Activated CD8-positive, alpha-beta memory T cell treated with anti-CD3 and anti-CD28 coated beads, Interleukin-2, amount 10 ng/mL, durations not matched to agents 7 days and 5 days (primary cell): ENCODE results near the gene GPC3. TPM values are rescaled to one million over a fixed set of nuclear protein-coding genes. Genes with fewer than 3 reads are reported as not detected.

Source experiments
- ATAC-seq: fragments of 150-1000 bp; cut with Tn5 transposase; one replicate; pipeline ENCODE4 v1.10.0; 2021; ENCODE audit warnings: moderate library complexity
- CTCF ChIA-PET: fragments of 350-600 bp; sonication (Branson Sonifier 250); formaldehyde crosslinking; loops from one replicate; lab custom pipeline; 2021; ENCODE audit warnings: antibody characterized with exemption; lab: Charles Lee
- DNase-seq: peaks from one replicate; pipeline ENCODE4 v3.0.0-alpha.2; 2020
- H3K27ac Mint-ChIP-seq: one replicate; pipeline ENCODE4 v1.8.0; 2021; ENCODE audit warnings: mild to moderate bottlenecking, mixed read lengths
- H3K27me3 Mint-ChIP-seq: one replicate; pipeline ENCODE4 v1.8.0; 2021; ENCODE audit warnings: mixed read lengths
- H3K36me3 Mint-ChIP-seq: one replicate; pipeline ENCODE4 v1.8.0; 2021; ENCODE audit warnings: mild to moderate bottlenecking, mixed read lengths
- H3K4me1 Mint-ChIP-seq: one replicate; pipeline ENCODE4 v1.8.0; 2021; ENCODE audit warnings: mixed read lengths
- H3K4me3 Mint-ChIP-seq: one replicate; pipeline ENCODE4 v1.8.0; 2021; ENCODE audit warnings: mild to moderate bottlenecking, moderate library complexity, mixed read lengths
- H3K9me3 Mint-ChIP-seq: one replicate; pipeline ENCODE4 v1.8.0; 2022; ENCODE audit warnings: low read depth, mixed read lengths
- total RNA-seq, 2 experiments: library from RNA; stranded (reverse); gene quantifications; one replicate each; pipeline ENCODE4 v1.2.3, GENCODE V29; 2021

The GPC3 gene
- total RNA-seq, 2 experiments from 2014 or later, result not detected

DNA sequence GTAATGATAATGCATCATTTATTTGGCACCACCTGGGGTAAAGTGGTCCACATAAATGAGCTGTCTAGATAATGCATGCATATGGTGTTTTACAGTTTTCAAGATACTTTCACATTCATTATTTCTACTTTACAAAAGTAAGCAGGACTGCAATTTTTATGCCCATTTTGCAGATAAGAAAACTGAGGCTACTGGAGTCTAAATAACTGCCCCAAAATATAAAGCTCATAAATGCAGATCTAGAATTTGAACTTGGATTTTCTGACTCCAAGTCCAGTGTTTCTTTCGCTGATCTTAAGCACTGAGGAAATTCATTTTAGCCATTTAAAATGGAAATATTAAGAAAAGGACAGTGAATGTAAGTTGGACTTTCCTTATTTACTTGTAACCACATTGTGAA lies 36.5 kb downstream of the GPC3 start:
- no peaks in the 10 kb centered on the region for H3K4me1 Mint-ChIP-seq
- no peaks in the 10 kb centered on the region for H3K9me3 Mint-ChIP-seq
- CTCF ChIA-PET, result no interaction called here
- no peaks in the 10 kb centered on the region for H3K36me3 Mint-ChIP-seq
- DNase-seq (no peak), ATAC-seq (no peak)
- peaks cover 3% of the 10 kb centered on the region for H3K27me3 Mint-ChIP-seq
- H3K27ac Mint-ChIP-seq, result no peak overlapping the region
- H3K4me3 Mint-ChIP-seq, result no peak overlapping the region

DNA sequence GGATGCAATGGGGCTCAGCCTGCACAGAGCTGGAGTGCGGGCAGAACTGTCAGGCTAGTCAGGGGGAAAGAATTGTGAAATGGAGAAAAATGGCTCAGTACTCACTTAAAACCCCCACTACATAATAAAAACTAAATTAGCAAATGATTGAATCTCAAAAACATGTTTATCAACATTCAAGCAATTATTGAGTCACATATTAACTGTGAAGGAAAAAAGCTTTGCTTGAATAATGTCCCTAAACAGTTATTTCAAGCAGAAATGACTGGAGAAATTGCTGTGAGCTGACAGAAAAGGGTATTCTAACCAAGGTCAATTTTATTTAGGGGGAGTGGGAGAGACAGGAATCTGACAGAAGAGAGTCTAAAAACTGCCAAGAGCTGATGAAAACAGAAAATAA lies 37.4 kb downstream of the GPC3 start:
- no peaks in the 10 kb centered on the region for H3K9me3 Mint-ChIP-seq
- no peak overlapping the region for H3K4me3 Mint-ChIP-seq
- H3K36me3 Mint-ChIP-seq, result no peaks in the 10 kb centered on the region
- CTCF ChIA-PET, result no interaction called here
- DNase-seq (no peak), ATAC-seq (no peak)
- H3K27me3 Mint-ChIP-seq, result peaks cover 3% of the 10 kb centered on the region
- H3K4me1 Mint-ChIP-seq, result no peaks in the 10 kb centered on the region
- no peak overlapping the region for H3K27ac Mint-ChIP-seq

DNA sequence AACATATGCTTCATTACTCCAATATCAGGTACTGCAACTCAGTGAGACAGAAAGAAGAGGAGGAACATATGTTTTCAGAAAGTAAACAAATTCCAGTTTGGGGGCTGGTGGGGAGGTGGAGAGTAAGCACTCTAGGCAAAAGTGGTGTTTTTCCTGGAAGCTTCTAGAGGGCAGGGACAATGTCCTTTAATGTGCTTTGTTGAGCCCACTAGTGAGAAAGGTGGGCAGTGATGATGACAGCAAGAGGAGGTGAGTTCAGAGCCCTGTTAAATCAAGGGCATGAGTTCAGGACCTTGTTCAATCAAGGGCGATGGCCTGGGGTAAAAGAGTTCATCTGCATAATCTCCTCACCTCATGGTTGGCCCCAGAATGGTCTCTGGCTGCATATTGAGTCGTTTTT lies 38.4 kb downstream of the GPC3 start:
- H3K27ac Mint-ChIP-seq, result no peak overlapping the region
- no peak for DNase-seq
- no peaks in the 10 kb centered on the region for H3K9me3 Mint-ChIP-seq
- CTCF ChIA-PET, result no interaction called here
- no peaks in the 10 kb centered on the region for H3K4me1 Mint-ChIP-seq
- no peak overlapping the region for H3K4me3 Mint-ChIP-seq
- no peak for ATAC-seq
- H3K27me3 Mint-ChIP-seq, result peaks cover 3% of the 10 kb centered on the region
- H3K36me3 Mint-ChIP-seq, result no peaks in the 10 kb centered on the region

- Mint-ChIP-seq H3K27me3 (peaks cover 3% of the 10 kb centered on the region), H3K36me3 (no peaks in the 10 kb centered on the region), H3K4me1 (no peaks in the 10 kb centered on the region), H3K4me3 (no peak overlapping the region), H3K27ac (no peak overlapping the region), H3K9me3 (no peaks in the 10 kb centered on the region)
- CTCF ChIA-PET, result interaction anchor here (1.4 kb wide), 1 partner anchor 201 kb away, joined by 3 read pairs; no protein-coding TSS in a partner anchor
- ATAC-seq (no peak), DNase-seq (no peak)
Observed at GRCh38 chrX:133943507-133943906, 41.9 kb downstream of the GPC3 start.

DNA sequence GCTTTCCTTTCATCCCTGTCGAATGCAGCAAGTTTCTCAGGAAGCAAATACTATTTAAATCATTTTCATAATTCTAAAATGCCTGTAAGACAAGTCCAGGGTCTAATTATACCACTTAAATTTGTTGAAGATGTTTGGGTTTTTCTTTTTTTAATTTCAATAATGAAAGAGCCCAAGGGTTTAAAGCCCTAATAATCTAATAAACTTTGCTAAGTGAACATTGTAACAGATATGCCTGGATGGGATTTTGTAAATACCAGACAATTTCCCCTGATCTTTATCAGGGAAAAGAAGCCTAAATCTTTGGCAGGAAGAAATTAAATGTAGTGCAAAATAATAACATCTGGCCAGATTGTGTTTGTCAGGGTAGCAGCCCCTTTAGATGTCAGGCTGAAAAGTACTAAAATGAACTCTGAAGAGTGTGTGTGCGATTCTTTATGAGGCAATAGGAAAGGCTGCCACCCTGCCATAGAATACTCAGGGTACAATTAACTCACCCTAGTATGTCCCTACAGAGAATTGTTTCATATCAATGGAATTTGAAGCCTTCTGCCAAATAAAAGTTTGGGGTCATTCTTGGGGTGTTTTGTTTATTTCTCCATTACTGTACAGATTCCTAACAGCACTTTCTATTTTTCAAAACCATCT lies 45.6 kb downstream of the GPC3 start:
- no peaks in the 10 kb centered on the region for H3K27me3 Mint-ChIP-seq

DNA sequence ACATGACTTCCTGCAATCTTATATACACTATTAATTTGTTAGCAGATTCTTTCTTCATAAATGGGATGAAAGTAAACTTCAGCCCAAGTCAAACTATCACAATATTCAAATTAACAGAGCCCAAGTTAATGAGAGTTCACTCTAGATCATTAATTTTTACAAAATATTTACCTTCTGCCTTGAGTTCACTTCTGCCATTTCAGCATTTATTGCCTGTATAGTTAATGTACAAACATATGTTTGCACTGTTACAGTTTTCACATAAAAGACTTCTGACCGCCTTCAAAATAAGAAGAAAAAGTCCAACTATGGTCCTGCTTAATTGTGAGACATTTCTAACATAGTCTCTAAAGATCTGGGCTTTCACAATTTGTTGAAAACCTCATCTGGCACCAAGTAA lies 46.9 kb downstream of the GPC3 start:
- Mint-ChIP-seq H3K9me3 (no peaks in the 10 kb centered on the region), H3K36me3 (no peaks in the 10 kb centered on the region), H3K27ac (no peak overlapping the region), H3K4me3 (no peak overlapping the region), H3K4me1 (no peaks in the 10 kb centered on the region), H3K27me3 (no peaks in the 10 kb centered on the region)
- DNase-seq (no peak), ATAC-seq (no peak)
- CTCF ChIA-PET, result no interaction called here

More for the DNA sequence above, 45.6 kb downstream of the GPC3 start:
- DNase-seq (no peak), ATAC-seq (no peak)
- H3K9me3 Mint-ChIP-seq, result no peaks in the 10 kb centered on the region
- H3K4me3 Mint-ChIP-seq, result no peak overlapping the region
- CTCF ChIA-PET, result no interaction called here
- H3K27ac Mint-ChIP-seq, result no peak overlapping the region
- H3K4me1 Mint-ChIP-seq, result no peaks in the 10 kb centered on the region
- H3K36me3 Mint-ChIP-seq, result no peaks in the 10 kb centered on the region

DNA sequence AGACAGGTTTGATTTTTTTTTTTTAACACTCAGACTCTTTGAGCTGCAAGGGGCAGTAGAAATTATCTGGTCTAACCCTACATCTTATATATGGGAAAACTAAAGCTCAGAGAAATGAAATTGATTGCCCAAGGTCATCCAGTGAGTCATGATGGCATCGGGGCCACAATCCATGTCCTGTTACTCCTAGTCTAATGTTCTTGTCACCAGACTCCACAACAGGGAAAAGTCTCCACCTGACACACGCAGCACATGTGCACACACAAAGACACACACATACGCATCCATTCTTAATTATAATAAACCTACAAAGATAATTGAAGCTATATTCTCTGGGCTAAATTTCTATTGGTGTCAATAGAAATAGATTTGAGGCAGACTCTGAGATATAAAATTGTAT lies 48.4 kb downstream of the GPC3 start:
- H3K4me3 Mint-ChIP-seq, result no peak overlapping the region
- H3K4me1 Mint-ChIP-seq, result no peaks in the 10 kb centered on the region
- ATAC-seq (no peak), DNase-seq (no peak)
- CTCF ChIA-PET, result no interaction called here
- no peaks in the 10 kb centered on the region for H3K36me3 Mint-ChIP-seq
- no peaks in the 10 kb centered on the region for H3K27me3 Mint-ChIP-seq
- no peaks in the 10 kb centered on the region for H3K9me3 Mint-ChIP-seq
- no peak overlapping the region for H3K27ac Mint-ChIP-seq

GRCh38 chrX:133935076-133935475 lies 50.3 kb downstream of the GPC3 start:
- no peak for DNase-seq
- Mint-ChIP-seq H3K36me3 (no peaks in the 10 kb centered on the region), H3K4me3 (no peak overlapping the region), H3K27me3 (no peaks in the 10 kb centered on the region), H3K27ac (no peak overlapping the region), H3K4me1 (no peaks in the 10 kb centered on the region), H3K9me3 (no peaks in the 10 kb centered on the region)
- CTCF ChIA-PET, result no interaction called here
- no peak for ATAC-seq

DNA sequence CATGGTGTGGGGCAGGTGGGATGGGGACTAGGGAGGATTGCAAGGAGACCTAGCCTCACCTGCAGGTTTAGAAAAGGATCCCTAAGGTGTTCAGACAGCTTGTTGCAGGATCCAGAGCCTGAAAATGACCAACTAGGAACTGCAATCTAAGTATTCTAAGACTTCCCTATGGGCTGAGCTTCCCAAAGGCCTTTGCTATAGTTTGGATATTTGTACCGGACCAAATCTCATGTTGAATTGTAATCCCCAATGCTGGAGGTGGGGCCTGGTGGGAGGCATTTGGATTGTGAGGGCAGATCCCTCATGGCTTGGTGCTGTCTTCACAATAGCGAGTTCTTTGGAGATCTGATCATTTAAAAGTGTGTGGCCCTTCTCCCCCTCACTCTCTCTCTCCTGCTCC lies 52.1 kb downstream of the GPC3 start:
- DNase-seq, result no peak
- Mint-ChIP-seq H3K36me3 (no peaks in the 10 kb centered on the region), H3K27me3 (no peaks in the 10 kb centered on the region), H3K27ac (no peak overlapping the region), H3K4me1 (no peaks in the 10 kb centered on the region), H3K9me3 (no peaks in the 10 kb centered on the region), H3K4me3 (no peak overlapping the region)
- CTCF ChIA-PET, result no interaction called here
- ATAC-seq, result no peak

- Mint-ChIP-seq H3K4me1 (no peaks in the 10 kb centered on the region), H3K27ac (no peak overlapping the region), H3K9me3 (peaks cover 3% of the 10 kb centered on the region), H3K27me3 (no peaks in the 10 kb centered on the region), H3K36me3 (no peaks in the 10 kb centered on the region), H3K4me3 (no peak overlapping the region)
- CTCF ChIA-PET, result no interaction called here
- ATAC-seq (no peak), DNase-seq (no peak)
Observed at GRCh38 chrX:133929836-133930464, 55.4 kb downstream of the GPC3 start.

- DNase-seq (no peak), ATAC-seq (no peak)
- Mint-ChIP-seq H3K4me3 (no peak overlapping the region), H3K4me1 (peaks cover under 1% of the 10 kb centered on the region), H3K27me3 (no peaks in the 10 kb centered on the region), H3K27ac (no peak overlapping the region), H3K36me3 (no peaks in the 10 kb centered on the region), H3K9me3 (peaks cover 3% of the 10 kb centered on the region)
- CTCF ChIA-PET, result no interaction called here
Observed at GRCh38 chrX:133928365-133928764, 57.0 kb downstream of the GPC3 start.

DNA sequence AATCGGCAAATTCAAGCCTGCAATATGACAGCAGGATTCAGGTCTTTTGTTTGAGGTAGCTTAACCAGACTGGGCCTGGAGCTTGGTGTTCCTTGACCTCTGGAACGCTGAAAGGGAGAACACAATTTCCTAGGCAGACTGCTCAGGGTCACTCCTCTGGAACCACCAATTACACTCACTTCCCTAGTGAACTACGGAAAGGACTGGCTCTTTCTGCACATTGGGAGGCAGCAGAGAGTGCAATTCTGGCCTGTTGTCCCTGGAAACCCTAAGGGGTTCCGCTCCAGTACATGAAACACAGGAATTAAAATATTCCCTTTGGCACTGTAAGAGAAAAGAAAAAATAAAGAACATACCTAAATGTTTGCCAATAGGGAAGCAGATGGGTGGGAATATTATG lies 58.6 kb downstream of the GPC3 start:
- H3K27me3 Mint-ChIP-seq, result no peaks in the 10 kb centered on the region
- ATAC-seq (no peak), DNase-seq (no peak)
- CTCF ChIA-PET, result no interaction called here
- H3K9me3 Mint-ChIP-seq, result peaks cover 3% of the 10 kb centered on the region
- peaks cover 12% of the 10 kb centered on the region for H3K4me1 Mint-ChIP-seq
- H3K36me3 Mint-ChIP-seq, result no peaks in the 10 kb centered on the region
- no peak overlapping the region for H3K4me3 Mint-ChIP-seq
- H3K27ac Mint-ChIP-seq, result no peak overlapping the region

- no peak overlapping the region for H3K4me3 Mint-ChIP-seq
- no peak for DNase-seq
- H3K36me3 Mint-ChIP-seq, result no peaks in the 10 kb centered on the region
- H3K27ac Mint-ChIP-seq, result no peak overlapping the region
- H3K4me1 Mint-ChIP-seq, result peaks cover 12% of the 10 kb centered on the region
- H3K9me3 Mint-ChIP-seq, result peaks cover 3% of the 10 kb centered on the region
- no peak for ATAC-seq
- H3K27me3 Mint-ChIP-seq, result no peaks in the 10 kb centered on the region
- CTCF ChIA-PET, result no interaction called here
Observed at GRCh38 chrX:133926099-133926498, 59.3 kb downstream of the GPC3 start.

DNA sequence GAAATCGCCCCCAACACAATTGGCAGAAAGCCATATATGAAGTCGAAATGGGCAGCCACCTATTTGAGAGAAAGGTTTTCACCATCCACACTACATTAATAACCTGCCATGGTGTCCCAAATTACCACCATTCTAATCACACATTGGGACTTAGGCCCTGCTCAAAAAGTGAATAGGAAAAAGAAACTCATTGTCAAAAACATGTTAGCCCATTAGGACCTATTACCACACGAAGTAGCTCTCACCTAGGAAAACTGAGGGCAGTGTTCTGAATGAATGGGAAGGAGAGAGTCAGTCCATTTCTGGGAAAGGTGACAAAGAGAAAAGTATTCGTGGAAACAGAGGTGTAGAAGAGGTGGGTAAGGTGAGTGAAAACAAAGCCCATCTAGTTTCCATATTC lies 60.8 kb downstream of the GPC3 start:
- CTCF ChIA-PET, result no interaction called here
- no peaks in the 10 kb centered on the region for H3K27me3 Mint-ChIP-seq
- H3K4me3 Mint-ChIP-seq, result no peak overlapping the region
- DNase-seq (no peak), ATAC-seq (no peak)
- H3K27ac Mint-ChIP-seq, result no peak overlapping the region
- H3K4me1 Mint-ChIP-seq, result peaks cover 12% of the 10 kb centered on the region
- peaks cover 3% of the 10 kb centered on the region for H3K9me3 Mint-ChIP-seq
- H3K36me3 Mint-ChIP-seq, result no peaks in the 10 kb centered on the region
